ENCODE results near the gene GPR146.
"Not testable (repeated sequence)": the region's sequence is repeated elsewhere in the genome, so short reads cannot be mapped to it uniquely, and the experiment has no call there.

GPR146 gene

GRCh38 chr7:1025743-1026581 is 18.4 kb upstream of the GPR146 start:
- no peak for DNase-seq (ENCODE audit: low read depth)

GRCh38 chr7:1026721-1027161 is 17.6 kb upstream of the GPR146 start:
- no peak for DNase-seq (ENCODE audit: low read depth)

GRCh38 chr7:1027242-1028043 is 16.9 kb upstream of the GPR146 start:
- DNase-seq (ENCODE audit: low read depth): no peak

GRCh38 chr7:1028044-1028770 is 16.1 kb upstream of the GPR146 start:
- peak; percentile 65 for DNase-seq (ENCODE audit: low read depth)

- peak; percentile 59 for DNase-seq (ENCODE audit: low read depth)
Observed at GRCh38 chr7:1028775-1029636, 15.3 kb upstream of the GPR146 start.

GRCh38 chr7:1029637-1030443 is 14.5 kb upstream of the GPR146 start:
- no peak for DNase-seq (ENCODE audit: low read depth)

- DNase-seq (ENCODE audit: low read depth): no peak
Observed at GRCh38 chr7:1030444-1031070, 13.8 kb upstream of the GPR146 start.

- no peak for DNase-seq (ENCODE audit: low read depth)
Observed at GRCh38 chr7:1031716-1032455, 12.5 kb upstream of the GPR146 start.

- DNase-seq (ENCODE audit: low read depth): no peak
Observed at GRCh38 chr7:1032536-1033181, 11.7 kb upstream of the GPR146 start.

- DNase-seq (ENCODE audit: low read depth): peak; percentile 61
Observed at GRCh38 chr7:1033546-1034145, 10.7 kb upstream of the GPR146 start.

GRCh38 chr7:1034769-1035168 is 9.6 kb upstream of the GPR146 start:
- not testable (repeated sequence) for DNase-seq (ENCODE audit: low read depth)

GRCh38 chr7:1036164-1036928 is 8.0 kb upstream of the GPR146 start:
- not testable (repeated sequence) for DNase-seq (ENCODE audit: low read depth)

- DNase-seq (ENCODE audit: low read depth): not testable (repeated sequence)
Observed at GRCh38 chr7:1040233-1040632, 4.1 kb upstream of the GPR146 start.

- no peak for DNase-seq (ENCODE audit: low read depth)
Observed at GRCh38 chr7:1040790-1041189, 3.6 kb upstream of the GPR146 start.

- DNase-seq (ENCODE audit: low read depth): no peak
Observed at GRCh38 chr7:1041551-1042491, 2.5 kb upstream of the GPR146 start.

- DNase-seq (ENCODE audit: low read depth): no peak
Observed at GRCh38 chr7:1042492-1042833, 1.9 kb upstream of the GPR146 start.

All from T-helper 22 cell (primary cell).